IMR-90 (cell line): ENCODE results near the gene ARHGEF7. TPM values are rescaled to one million over a fixed set of nuclear protein-coding genes. Genes with fewer than 3 reads are reported as not detected.
"Not testable (repeated sequence)": the region's sequence is repeated elsewhere in the genome, so short reads cannot be mapped to it uniquely, and the experiment has no call there.

Experiments
- ATAC-seq: fragments of 200-7000 bp; cut with Tn5 transposase; 2 replicates; pipeline ENCODE4 v1.9.1; 2020; ENCODE audit warnings: low read depth, mild to moderate bottlenecking, moderate library complexity
- BruUV-seq: library from RNA; stranded (reverse); fragments of 400-500 nt; replicated peaks from 2 replicates; lab custom pipeline; 2021; lab: Mats Ljungman, UMichigan
- CTCF ChIA-PET: fragments of 300-600 bp; formaldehyde crosslinking; extraction: SDS; loops from one replicate; lab custom pipeline; 2021; ENCODE audit warnings: antibody characterized with exemption; lab: Yijun Ruan, JAX
- POLR2A ChIA-PET: fragments of 300-600 bp; sonication (Branson Sonifier 250); formaldehyde crosslinking; loops from one replicate; lab custom pipeline; 2022; ENCODE audit warnings: antibody characterized with exemption; ENCODE audit not compliant: unreplicated experiment; lab: Charles Lee
- DNase-seq: peaks from one replicate; pipeline ENCODE4 v3.0.0; 2013
- H2AFZ ChIP-seq: replicated peaks from 2 replicates; pipeline ENCODE3; 2013; ENCODE audit warnings: low read length, mild to moderate bottlenecking; ENCODE audit not compliant: poor library complexity
- H2AK5ac ChIP-seq: 2 replicates; pipeline ENCODE4 v1.6.1; 2013; ENCODE audit warnings: low read depth, low read length, inconsistent platforms
- H2AK9ac ChIP-seq: replicated peaks from 2 replicates; pipeline ENCODE3; 2013; ENCODE audit warnings: mild to moderate bottlenecking, low read depth, low read length, moderate library complexity; ENCODE audit not compliant: poor library complexity
- H2BK120ac ChIP-seq: 2 replicates; pipeline ENCODE4 v1.6.1; 2013; ENCODE audit warnings: low read depth, low read length, inconsistent platforms
- H2BK15ac ChIP-seq: 3 replicates; pipeline ENCODE4 v1.6.1; 2013; ENCODE audit warnings: low read depth, low read length, inconsistent platforms
- H2BK20ac ChIP-seq: 2 replicates; pipeline ENCODE4 v1.6.1; 2013; ENCODE audit warnings: low read depth, mild to moderate bottlenecking, inconsistent platforms, low read length, moderate library complexity
- H2BK5ac ChIP-seq: 2 replicates; pipeline ENCODE4 v1.6.1; 2013; ENCODE audit warnings: mild to moderate bottlenecking, low read depth, low read length, inconsistent platforms; ENCODE audit not compliant: poor library complexity, severe bottlenecking
- H3K14ac ChIP-seq: replicated peaks from 2 replicates; pipeline ENCODE4 v1.6.1; 2013; ENCODE audit warnings: low read depth, low read length, inconsistent platforms
- H3K18ac ChIP-seq: 2 replicates; pipeline ENCODE4 v1.6.1; 2013; ENCODE audit warnings: low read depth, low read length, control low read depth
- H3K23ac ChIP-seq: 2 replicates; pipeline ENCODE4 v1.6.1; 2013; ENCODE audit warnings: low read depth, low read length, inconsistent platforms
- H3K27ac ChIP-seq: 2 replicates; pipeline ENCODE4 v1.5.1; 2013; ENCODE audit warnings: mild to moderate bottlenecking, control low read depth, low read length; ENCODE audit not compliant: insufficient read depth
- H3K27me3 ChIP-seq: 2 replicates; pipeline ENCODE4 v1.6.1; 2013; ENCODE audit warnings: low read length; ENCODE audit not compliant: control insufficient read depth, insufficient read depth
- H3K36me3 ChIP-seq: 2 replicates; pipeline ENCODE4 v1.6.1; 2013; ENCODE audit warnings: low read length, mixed read lengths; ENCODE audit not compliant: control insufficient read depth, insufficient read depth
- H3K4ac ChIP-seq: 2 replicates; pipeline ENCODE4 v1.6.1; 2013; ENCODE audit warnings: low read depth, low read length, inconsistent platforms
- H3K4me1 ChIP-seq: 2 replicates; pipeline ENCODE4 v1.6.1; 2013; ENCODE audit warnings: low read length, mixed read lengths; ENCODE audit not compliant: control insufficient read depth, insufficient read depth
- H3K4me2 ChIP-seq: 2 replicates; pipeline ENCODE4 v1.6.1; 2013; ENCODE audit warnings: low read depth, mild to moderate bottlenecking, control low read depth, low read length, moderate library complexity
- H3K4me3 ChIP-seq: 2 replicates; pipeline ENCODE4 v1.5.1; 2013; ENCODE audit warnings: low read depth, mild to moderate bottlenecking, control low read depth, low read length, moderate library complexity; ENCODE audit not compliant: insufficient read depth
- H3K56ac ChIP-seq: 2 replicates; pipeline ENCODE4 v1.6.1; 2013; ENCODE audit warnings: low read length, inconsistent platforms; ENCODE audit not compliant: insufficient read depth; ENCODE audit errors: extremely low read depth
- H3K79me1 ChIP-seq, 2 experiments: 2 replicates each; pipeline ENCODE4 v1.6.1; 2013; ENCODE audit warnings: low read length in 2 of 2, inconsistent platforms in 1 of 2, low read depth in 1 of 2
- H3K9ac ChIP-seq: 2 replicates; pipeline ENCODE4 v1.6.1; 2013; ENCODE audit warnings: low read depth, low read length, control low read depth
- H3K9me1 ChIP-seq: 2 replicates; pipeline ENCODE4 v1.6.1; 2013; ENCODE audit warnings: low read length, inconsistent platforms; ENCODE audit not compliant: insufficient read depth
- H3K9me3 ChIP-seq: 2 replicates; pipeline ENCODE4 v1.6.1; 2013; ENCODE audit warnings: low read length; ENCODE audit not compliant: control insufficient read depth, insufficient read depth
- H4K20me1 ChIP-seq: 2 replicates; pipeline ENCODE4 v1.6.1; 2013; ENCODE audit warnings: low read length, inconsistent platforms; ENCODE audit not compliant: insufficient read depth
- H4K5ac ChIP-seq: 2 replicates; pipeline ENCODE4 v1.6.1; 2013; ENCODE audit warnings: mild to moderate bottlenecking, low read depth, low read length, control low read depth
- H4K8ac ChIP-seq, 2 experiments: 2 replicates each; pipeline ENCODE4 v1.6.1; 2013; ENCODE audit warnings: low read depth in 2 of 2, low read length in 2 of 2, control low read depth in 1 of 2, inconsistent platforms in 1 of 2
- H4K91ac ChIP-seq: 2 replicates; pipeline ENCODE4 v1.6.1; 2013; ENCODE audit warnings: low read depth, low read length, inconsistent platforms; ENCODE audit not compliant: insufficient read depth
- CHD1 ChIP-seq: IDR thresholded peaks from 2 replicates; pipeline ENCODE4 v1.6.1; 2012; ENCODE audit warnings: low read depth, low read length, improper control_type of control experiment
- RAD21 ChIP-seq: IDR thresholded peaks from 2 replicates; pipeline ENCODE4 v1.6.1; 2012; ENCODE audit warnings: low read length, improper control_type of control experiment
- WGBS, 2 experiments: methylation state at CpG; one replicate each; pipeline versions ENCODE4 v1.1.5 to v1.1.7; 2013; ENCODE audit warnings: missing lambda C conversion rate in 2 of 2; ENCODE audit not compliant: insufficient read length in 1 of 2; ENCODE audit errors: extremely low coverage in 2 of 2; 5-methylcytosine and 5-hydroxymethylcytosine counted together
- dilution Hi-C: fragments of 300-500 bp; cut with HindIII; formaldehyde crosslinking; loops from one replicate; pipeline ENCODE4 v1.14.3; 2018; ENCODE audit warnings: low sequenced_read_pairs; ENCODE audit not compliant: unreplicated experiment
- in situ Hi-C: fragments of 300-500 bp; cut with MboI; formaldehyde crosslinking; loops from 3 replicates; pipeline ENCODE4 v1.14.3; 2019; ENCODE audit warnings: low sequenced_read_pairs, inconsistent platforms, mixed read lengths
- intact Hi-C: fragments of 100-400 bp; cut with micrococcal nuclease; formaldehyde crosslinking; loops from 2 replicates; pipeline ENCODE4 v1.10.0; 2022
- polyA plus RNA-seq, 3 experiments: library from polyadenylated mRNA; depleted of rRNA; stranded (reverse); fragments of >200 nt; gene quantifications; 2 replicates each; pipeline ENCODE4 v1.2.3, GENCODE V29; 2012; ENCODE audit warnings: low replicate concordance in 1 of 3
- total RNA-seq: library from RNA; depleted of rRNA; stranded (reverse); fragments of >200 nt; gene quantifications from 2 replicates; pipeline ENCODE4 v1.2.3, GENCODE V29; 2012

The ARHGEF7 gene
- total and polyA plus RNA-seq, 2 of the 4 experiments (the other 2 are of a cell fraction): 32.9 to 59.0 TPM

- H3K4me1 ChIP-seq: peaks cover 10% of the 10 kb centered on the region
- no peak overlapping the region for H3K27ac ChIP-seq
- dilution Hi-C loops: no loop called here
- no peak overlapping the region for H3K23ac ChIP-seq
- no peak overlapping the region for H3K4me2 ChIP-seq
- no peak overlapping the region for H3K9ac ChIP-seq
- no peak overlapping the region for H4K91ac ChIP-seq
- no peaks in the 10 kb centered on the region for H3K9me3 ChIP-seq
- no peak overlapping the region for H3K4ac ChIP-seq
- no peak overlapping the region for H2BK20ac ChIP-seq
- no peak overlapping the region for H2BK5ac ChIP-seq
- peaks cover 6% of the 10 kb centered on the region; the same call in 1 of the 2 replicates for H3K9me1 ChIP-seq
- no peak overlapping the region for H3K4me3 ChIP-seq
- H3K79me1 ChIP-seq: peaks cover 33 to 49% of the 10 kb centered on the region in 2 experiments
- POLR2A ChIA-PET: no interaction called here
- no peaks in the 10 kb centered on the region for H3K27me3 ChIP-seq
- in situ Hi-C loops: no loop called here
- TF ChIP-seq CHD1 (no peak), RAD21 (no peak)
- peaks cover 3% of the 10 kb centered on the region; the same call in 1 of the 2 replicates for H4K20me1 ChIP-seq
- no CpG with 5 or more reads among the region's 1 CpG for WGBS, 2 experiments
- H3K14ac ChIP-seq: no peak overlapping the region
- H2BK15ac ChIP-seq: no peak overlapping the region
- H3K36me3 ChIP-seq: peaks cover 28% of the 10 kb centered on the region
- no peak overlapping the region for H2AFZ ChIP-seq
- no peak overlapping the region for H2AK5ac ChIP-seq
- DNase-seq (no peak), ATAC-seq (no peak)
- H2BK120ac ChIP-seq: no peak overlapping the region
- BruUV-seq: no TSS peak
- H3K56ac ChIP-seq: no peak overlapping the region
- intact Hi-C loops: no loop called here
- H4K5ac ChIP-seq: no peak overlapping the region
- CTCF ChIA-PET: no interaction called here
- no peak overlapping the region for H3K18ac ChIP-seq
- H4K8ac ChIP-seq: no peak overlapping the region
- H2AK9ac ChIP-seq: no peak overlapping the region
Measured at GRCh38 chr13:111256946-111257345, 141.8 kb downstream of the ARHGEF7 start.

- H3K9ac ChIP-seq, H2BK20ac ChIP-seq, H3K4ac ChIP-seq, DNase-seq, H2AFZ ChIP-seq, H3K9me3 ChIP-seq, H3K18ac ChIP-seq, H3K56ac ChIP-seq, H2AK5ac ChIP-seq, dilution Hi-C loops, H3K14ac ChIP-seq, H3K27ac ChIP-seq, H4K8ac ChIP-seq, H4K91ac ChIP-seq, ATAC-seq, H3K4me1 ChIP-seq, CTCF ChIA-PET, H2BK5ac ChIP-seq, H3K4me2 ChIP-seq, H3K23ac ChIP-seq, H2BK15ac ChIP-seq, in situ Hi-C loops, H3K4me3 ChIP-seq, H3K27me3 ChIP-seq, H3K9me1 ChIP-seq, H4K5ac ChIP-seq, H4K20me1 ChIP-seq, BruUV-seq, H2BK120ac ChIP-seq, intact Hi-C loops: not testable (repeated sequence)
- POLR2A ChIA-PET: interaction anchor here (0.6 kb wide), 1 partner anchor 22 kb away, joined by 4 read pairs; no protein-coding TSS in a partner anchor
- WGBS, 2 experiments: 100% methylated on average over 1 of the region's 2 CpGs; no CpG with 5 or more reads in 1 of the 2 experiments
- peak overlapping the region; percentile 1 for H2AK9ac ChIP-seq
- peaks cover 28% of the 10 kb centered on the region for H3K36me3 ChIP-seq
- peaks cover 36 to 48% of the 10 kb centered on the region in 2 experiments for H3K79me1 ChIP-seq
Measured at GRCh38 chr13:111257899-111258298, 142.8 kb downstream of the ARHGEF7 start.
